Endothelial cell of umbilical vein (primary cell): ENCODE results near the gene AK8. TPM values are rescaled to one million over a fixed set of nuclear protein-coding genes. Genes with fewer than 3 reads are reported as not detected.

ENCODE experiments used
- BruUV-seq: library from RNA; stranded (reverse); fragments of 400-500 nt; replicated peaks from 2 replicates; lab custom pipeline; 2021; lab: Mats Ljungman, UMichigan
- CTCF ChIA-PET: fragments of 300-600, 350-600 bp; sonication (Branson Sonifier 250); formaldehyde crosslinking; loops from one replicate; lab custom pipeline; 2021; ENCODE audit warnings: antibody characterized with exemption, inconsistent platforms; lab: Charles Lee
- POLR2A ChIA-PET: fragments of 300-600, 350-600 bp; sonication (Branson Sonifier 250); formaldehyde crosslinking; loops from one replicate; lab custom pipeline; 2021; ENCODE audit warnings: antibody characterized with exemption, inconsistent platforms; lab: Charles Lee
- DNase-seq: peaks from one replicate; pipeline ENCODE4 v3.0.0-alpha.2; 2011; ENCODE audit warnings: low read depth, low spot score
- FAIRE-seq: peaks from 2 replicates; lab custom pipeline; 2011; peaks lifted over from hg19 to GRCh38; lab: Jason Lieb, UNC
- H2AFZ ChIP-seq: 2 replicates; pipeline ENCODE4 v1.6.0; 2012; ENCODE audit warnings: low read depth, low read length, control low read depth, inconsistent platforms
- H3K27ac ChIP-seq: 2 replicates; pipeline ENCODE4 v1.5.1; 2011; ENCODE audit warnings: low read depth, mild to moderate bottlenecking, control low read depth, low read length, moderate library complexity; ENCODE audit not compliant: insufficient read depth
- H3K27me3 ChIP-seq, 2 experiments: 2 replicates each; pipeline versions ENCODE4 v1.6.0 to v1.6.1; 2011; ENCODE audit warnings: low read length in 2 of 2, mixed read lengths in 1 of 2; ENCODE audit not compliant: control insufficient read depth in 2 of 2, insufficient read depth in 2 of 2
- H3K36me3 ChIP-seq, 2 experiments: 2 replicates in 1 of 2; 3 replicates in 1 of 2; pipeline ENCODE4 v1.5.1; 2011; ENCODE audit warnings: low read length in 2 of 2, mild to moderate bottlenecking in 1 of 2, moderate library complexity in 1 of 2; ENCODE audit not compliant: control insufficient read depth in 2 of 2, insufficient read depth in 2 of 2; ENCODE audit errors: extremely low read depth in 1 of 2
- H3K4me1 ChIP-seq: 3 replicates; pipeline ENCODE4 v1.5.1; 2011; ENCODE audit warnings: mild to moderate bottlenecking, low read length; ENCODE audit not compliant: control insufficient read depth, insufficient read depth; ENCODE audit errors: extremely low read depth
- H3K4me2 ChIP-seq: 2 replicates; pipeline ENCODE4 v1.6.1; 2011; ENCODE audit warnings: low read length, control low read depth, mixed read lengths; ENCODE audit not compliant: insufficient read depth
- H3K4me3 ChIP-seq, 3 experiments: fragments of 200-600 bp in 1 of 3; sonication (generic), shearing (Covaris generic) in 1 of 3; replicated peaks in 1 of 3; 2 replicates each; pipeline ENCODE4 v1.5.1; 2011 to 2016; ENCODE audit warnings: control low read depth in 3 of 3, low read length in 3 of 3, mild to moderate bottlenecking in 2 of 3, inconsistent platforms in 1 of 3, low read depth in 1 of 3, moderate library complexity in 1 of 3; ENCODE audit not compliant: insufficient read depth in 1 of 3
- H3K79me2 ChIP-seq: 2 replicates; pipeline ENCODE4 v1.6.0; 2012; ENCODE audit warnings: low read length, inconsistent platforms; ENCODE audit not compliant: control insufficient read depth, insufficient read depth
- H3K9ac ChIP-seq: replicated peaks from 2 replicates; pipeline ENCODE3; 2011; ENCODE audit warnings: low read length, control low read depth; ENCODE audit not compliant: insufficient read depth; ENCODE audit errors: extremely low read depth
- H3K9me1 ChIP-seq: replicated peaks from 3 replicates; pipeline ENCODE4 v1.6.0; 2011; ENCODE audit warnings: mild to moderate bottlenecking, low read length; ENCODE audit not compliant: control insufficient read depth, insufficient read depth; ENCODE audit errors: extremely low read depth
- H3K9me3 ChIP-seq: replicated peaks from 2 replicates; pipeline ENCODE4 v1.5.1; 2012; ENCODE audit warnings: low read length, inconsistent platforms; ENCODE audit not compliant: control insufficient read depth, insufficient read depth
- H4K20me1 ChIP-seq: replicated peaks from 2 replicates; pipeline ENCODE3; 2011; ENCODE audit warnings: mild to moderate bottlenecking, low read length; ENCODE audit not compliant: control insufficient read depth, insufficient read depth; ENCODE audit errors: extremely low read depth
- CTCF ChIP-seq, 2 donors: IDR thresholded peaks; 1 replicate in 1 of 2; 2 replicates in 1 of 2; pipeline ENCODE4 v1.5.1; 2011; ENCODE audit warnings: low read length in 2 of 2, mild to moderate bottlenecking in 2 of 2, moderate library complexity in 2 of 2, control low read depth in 1 of 2, inconsistent platforms in 1 of 2, low read depth in 1 of 2; ENCODE audit not compliant: insufficient read depth in 1 of 2; ENCODE audit errors: extremely low read depth in 1 of 2
- EZH2 ChIP-seq: IDR thresholded peaks from 2 replicates; pipeline ENCODE4 v1.6.1; 2012; ENCODE audit warnings: borderline replicate concordance, low read depth, mild to moderate bottlenecking, moderate library complexity, low read length, inconsistent platforms; ENCODE audit not compliant: severe bottlenecking
- FOS ChIP-seq: IDR thresholded peaks from 2 replicates; pipeline ENCODE4 v1.6.1; 2011; ENCODE audit warnings: mild to moderate bottlenecking, low read length, moderate library complexity, borderline replicate concordance; ENCODE audit not compliant: insufficient read depth
- GATA2 ChIP-seq: IDR thresholded peaks from 2 replicates; pipeline ENCODE4 v1.7.0; 2011; ENCODE audit warnings: low read depth, mild to moderate bottlenecking, moderate library complexity, mixed read lengths, low read length; ENCODE audit not compliant: insufficient read length, insufficient read depth
- JUN ChIP-seq: IDR thresholded peaks from 2 replicates; pipeline ENCODE4 v1.6.1; 2011; ENCODE audit warnings: borderline replicate concordance, low read depth; ENCODE audit not compliant: insufficient read length, insufficient read depth
- MAX ChIP-seq: IDR thresholded peaks from 2 replicates; pipeline ENCODE4 v1.6.1; 2011; ENCODE audit not compliant: insufficient read depth, insufficient read length
- MYC ChIP-seq: IDR thresholded peaks from one replicate; pipeline ENCODE4 v1.6.1; 2011; ENCODE audit warnings: mild to moderate bottlenecking, low read depth, low read length
- POLR2A ChIP-seq: IDR thresholded peaks from 2 replicates; pipeline ENCODE4 v1.6.1; 2012; ENCODE audit warnings: low read depth, mild to moderate bottlenecking, control low read depth, low read length
- POLR2AphosphoS5 ChIP-seq: IDR thresholded peaks from 2 replicates; pipeline ENCODE4 v1.6.1; 2012; ENCODE audit warnings: low read depth, mild to moderate bottlenecking, control low read depth, low read length, moderate library complexity; ENCODE audit not compliant: insufficient read depth
- dilution Hi-C: fragments of 300-500 bp; cut with MboI; formaldehyde crosslinking; loops from one replicate; pipeline ENCODE4 v1.15.0; 2019; ENCODE audit warnings: low sequenced_read_pairs; ENCODE audit not compliant: extremely low pct_ligation_motif_present
- intact Hi-C: fragments of 100-400 bp; cut with micrococcal nuclease; formaldehyde crosslinking; loops from one replicate; pipeline ENCODE4 v1.10.0; 2022
- polyA plus RNA-seq, 4 experiments: library from polyadenylated mRNA; depleted of rRNA in 3 of 4; stranded (reverse) in 3 of 4; unstranded in 1 of 4; fragments of >200 nt; gene quantifications; 2 replicates each; pipeline versions ENCODE4 v1.2.1 to v1.2.3, GENCODE V29; 2011 to 2012; ENCODE audit warnings: missing spikeins in 1 of 4
- total RNA-seq: library from RNA; stranded (reverse); gene quantifications from 2 replicates; pipeline ENCODE4 v1.2.3, GENCODE V29; 2021

AK8 gene
- total and polyA plus RNA-seq, 2 donors (not counting 3 experiments of a cell fraction or from before 2014, with no cell fraction given), result 0.06 TPM; not detected in 1

GRCh38 chr9:132869266-132869665 is 8.8 kb downstream of the AK8 start:
- POLR2A ChIA-PET, result no interaction called here
- BruUV-seq, result no TSS peak
- intact Hi-C loops, result no loop called here
- no peak for FAIRE-seq
- TF ChIP-seq POLR2AphosphoS5 (no peak), EZH2 (no peak), POLR2A (no peak), MYC (no peak), GATA2 (no peak), MAX (no peak), JUN (no peak), CTCF (IDR thresholded peaks at IDR 0.05; ENCODE audit: extremely low read depth in 1 of 2, insufficient read depth in 1 of 2, low read depth in 1 of 2, low read length in 2 of 2) (no peak), FOS (no peak)
- H3K4me3 ChIP-seq, result no peak overlapping the region
- no peak overlapping the region for H2AFZ ChIP-seq
- H3K4me1 ChIP-seq, result no peaks in the 10 kb centered on the region
- H3K9ac ChIP-seq, result no peak overlapping the region
- H4K20me1 ChIP-seq, result no peaks in the 10 kb centered on the region
- H3K9me3 ChIP-seq, result no peaks in the 10 kb centered on the region
- H3K27me3 ChIP-seq, result peaks cover 0 to 4% of the 10 kb centered on the region in 2 experiments
- H3K27ac ChIP-seq, result no peak overlapping the region
- no peaks in the 10 kb centered on the region for H3K36me3 ChIP-seq
- CTCF ChIA-PET, result no interaction called here
- dilution Hi-C loops, result no loop called here
- DNase-seq, result no peak
- no peak overlapping the region for H3K4me2 ChIP-seq
- no peaks in the 10 kb centered on the region for H3K79me2 ChIP-seq
- H3K9me1 ChIP-seq, result no peaks in the 10 kb centered on the region
